WTC11 (cell line): ENCODE results near the gene HBZ. TPM values are rescaled to one million over a fixed set of nuclear protein-coding genes. Genes with fewer than 3 reads are reported as not detected.

Source experiments
- ATAC-seq: fragments of 200-7000 bp; cut with Tn5 transposase; 2 replicates; pipeline ENCODE4 v1.10.0; 2021; ENCODE audit warnings: mild to moderate bottlenecking, moderate library complexity
- CTCF ChIA-PET: fragments of 300-600 bp; sonication (Branson Sonifier 250); formaldehyde crosslinking; loops from one replicate; lab custom pipeline; 2021; ENCODE audit warnings: antibody characterized with exemption; lab: Charles Lee
- POLR2A ChIA-PET: fragments of 350-600 bp; sonication (Branson Sonifier 250); formaldehyde crosslinking; loops from one replicate; lab custom pipeline; 2021; ENCODE audit warnings: antibody characterized with exemption; lab: Charles Lee
- DNase-seq: peaks from one replicate; pipeline ENCODE4 v3.0.0; 2021; ENCODE audit warnings: low spot score
- H3K27ac Mint-ChIP-seq: 2 replicates; pipeline ENCODE4 v1.8.0; 2021; ENCODE audit warnings: mixed read lengths
- H3K27me3 Mint-ChIP-seq: 2 replicates; pipeline ENCODE4 v1.8.0; 2021; ENCODE audit warnings: low read depth, mild to moderate bottlenecking, moderate library complexity, mixed read lengths
- H3K36me3 Mint-ChIP-seq: 2 replicates; pipeline ENCODE4 v1.8.0; 2021; ENCODE audit warnings: mixed read lengths
- H3K4me1 Mint-ChIP-seq: 2 replicates; pipeline ENCODE4 v1.8.0; 2022; ENCODE audit warnings: mixed read lengths
- H3K4me3 Mint-ChIP-seq: 2 replicates; pipeline ENCODE4 v1.8.0; 2021; ENCODE audit warnings: mild to moderate bottlenecking, moderate library complexity, mixed read lengths
- H3K9me3 Mint-ChIP-seq: 2 replicates; pipeline ENCODE4 v1.8.0; 2021; ENCODE audit warnings: mixed read lengths
- AFF4 ChIP-seq: sonication (generic); formaldehyde crosslinking; IDR thresholded peaks from 2 replicates; pipeline ENCODE4 v1.8.1; 2023; ENCODE audit warnings: mild to moderate bottlenecking, missing genetic modification reagents, borderline replicate concordance
- CBFB ChIP-seq: sonication (generic); formaldehyde crosslinking; IDR thresholded peaks from 2 replicates; pipeline ENCODE4 v1.8.1; 2022; ENCODE audit warnings: mild to moderate bottlenecking, low read depth, missing genetic modification reagents
- E2F4 ChIP-seq: sonication (generic); formaldehyde crosslinking; IDR thresholded peaks from 2 replicates; pipeline ENCODE4 v1.8.1; 2022; ENCODE audit warnings: low read depth, mild to moderate bottlenecking, moderate library complexity, missing genetic modification reagents, borderline replicate concordance
- FOXJ3 ChIP-seq: sonication (generic); formaldehyde crosslinking; IDR thresholded peaks from 2 replicates; pipeline ENCODE4 v1.9.0; 2021; ENCODE audit warnings: missing genetic modification reagents, mild to moderate bottlenecking, borderline replicate concordance
- FOXK1 ChIP-seq: sonication (generic); formaldehyde crosslinking; IDR thresholded peaks from 2 replicates; pipeline ENCODE4 v1.8.0; 2022; ENCODE audit warnings: mild to moderate bottlenecking, moderate library complexity, missing genetic modification reagents
- GRHL2 ChIP-seq: fragments of 250-450 bp; sonication (Bioruptor Pico); IDR thresholded peaks from 2 replicates; pipeline ENCODE4 v1.8.0; 2022; ENCODE audit warnings: mild to moderate bottlenecking, moderate library complexity; ENCODE audit not compliant: insufficient replicate concordance, severe bottlenecking
- IRF1 ChIP-seq: sonication (generic); formaldehyde crosslinking; IDR thresholded peaks from 2 replicates; pipeline ENCODE4 v1.8.0; 2023; ENCODE audit warnings: missing genetic modification reagents
- NR3C1 ChIP-seq: sonication (generic); formaldehyde crosslinking; conservative IDR thresholded peaks from 2 replicates; pipeline ENCODE4 v1.8.1; 2023; ENCODE audit warnings: low read depth, mild to moderate bottlenecking, missing genetic modification reagents
- OVOL2 ChIP-seq: fragments of 250-450 bp; sonication (Bioruptor Pico); IDR thresholded peaks from 2 replicates; pipeline ENCODE4 v1.9.0; 2021; ENCODE audit warnings: mild to moderate bottlenecking, borderline replicate concordance
- PRRX2 ChIP-seq: fragments of 250-450 bp; sonication (Bioruptor Pico); IDR thresholded peaks from 2 replicates; pipeline ENCODE4 v1.8.0; 2021; ENCODE audit warnings: mild to moderate bottlenecking
- SOX15 ChIP-seq: fragments of 250-450 bp; sonication (Bioruptor Pico); IDR thresholded peaks from 2 replicates; pipeline ENCODE4 v1.9.0; 2021; ENCODE audit warnings: mild to moderate bottlenecking
- USF1 ChIP-seq: sonication (generic); formaldehyde crosslinking; IDR thresholded peaks from 2 replicates; pipeline ENCODE4 v1.8.0; 2022; ENCODE audit warnings: mild to moderate bottlenecking, missing genetic modification reagents
- ZNF416 ChIP-seq: fragments of 250-450 bp; sonication (Bioruptor Pico); IDR thresholded peaks from 2 replicates; pipeline ENCODE4 v1.9.0; 2021; ENCODE audit warnings: mild to moderate bottlenecking, inconsistent platforms
- ZNF425 ChIP-seq: fragments of 250-450 bp; sonication (Bioruptor Pico); conservative IDR thresholded peaks from 2 replicates; pipeline ENCODE4 v1.9.0; 2021; ENCODE audit warnings: mild to moderate bottlenecking
- ZNF512 ChIP-seq: sonication (generic); formaldehyde crosslinking; IDR thresholded peaks from 2 replicates; pipeline ENCODE4 v1.8.1; 2022; ENCODE audit warnings: missing genetic modification reagents, borderline replicate concordance
- ZNF532 ChIP-seq: fragments of 250-450 bp; sonication (Bioruptor Pico); IDR thresholded peaks from 2 replicates; pipeline ENCODE4 v1.9.0; 2021; ENCODE audit warnings: mild to moderate bottlenecking, borderline replicate concordance
- total RNA-seq: library from RNA; stranded (reverse); gene quantifications from 3 replicates; pipeline ENCODE4 v1.2.3, GENCODE V29; 2021

The HBZ gene
- total RNA-seq, 1 experiment from 2014 or later = 0.52 TPM

- ChIA-PET CTCF (interaction anchor here (1.3 to 2.1 kb wide), 3 partner anchors 25 to 46 kb away, joined by 3 to 6 read pairs (median 6); no protein-coding TSS in a partner anchor), POLR2A (no interaction called here)
- peaks cover 5% of the 10 kb centered on the region; the same call in 1 of the 2 replicates for H3K9me3 Mint-ChIP-seq
- ATAC-seq (no peak), DNase-seq (no peak)
- no peak overlapping the region for H3K4me3 Mint-ChIP-seq
- H3K27ac Mint-ChIP-seq = no peak overlapping the region
- no peaks in the 10 kb centered on the region for H3K4me1 Mint-ChIP-seq
- H3K36me3 Mint-ChIP-seq = no peaks in the 10 kb centered on the region
- TF ChIP-seq USF1 (CRISPR knock-in tag) (no peak), AFF4 (CRISPR knock-in tag) (no peak), FOXK1 (CRISPR knock-in tag) (no peak), ZNF512 (no peak), IRF1 (no peak), OVOL2 (CRISPR knock-in tag) (no peak), ZNF416 (CRISPR knock-in tag) (no peak), NR3C1 (CRISPR knock-in tag) (no peak), E2F4 (CRISPR knock-in tag) (no peak), FOXJ3 (CRISPR knock-in tag) (no peak), CBFB (CRISPR knock-in tag) (no peak), SOX15 (CRISPR knock-in tag) (no peak), ZNF532 (CRISPR knock-in tag) (no peak), GRHL2 (CRISPR knock-in tag) (no peak), ZNF425 (CRISPR knock-in tag) (no peak), PRRX2 (CRISPR knock-in tag) (no peak)
- peaks cover 31% of the 10 kb centered on the region for H3K27me3 Mint-ChIP-seq
These were observed 10.0 kb upstream of the HBZ start for GRCh38 chr16:142405-142967.
